GM21528 (cell line): ENCODE results near the gene FGGY.

Experiments
- ATAC-seq: cut with Tn5 transposase; IDR thresholded peaks from one replicate; pipeline ENCODE4 v1.9.1; 2021; ENCODE audit warnings: mild to moderate bottlenecking, moderate library complexity; ENCODE audit not compliant: unreplicated experiment, low FRiP score

FGGY gene

GRCh38 chr1:59500950-59501742, 204.3 kb downstream of the FGGY start:
- no peak for ATAC-seq

- no peak for ATAC-seq
These were observed 205.3 kb downstream of the FGGY start for GRCh38 chr1:59502009-59502691.

DNA sequence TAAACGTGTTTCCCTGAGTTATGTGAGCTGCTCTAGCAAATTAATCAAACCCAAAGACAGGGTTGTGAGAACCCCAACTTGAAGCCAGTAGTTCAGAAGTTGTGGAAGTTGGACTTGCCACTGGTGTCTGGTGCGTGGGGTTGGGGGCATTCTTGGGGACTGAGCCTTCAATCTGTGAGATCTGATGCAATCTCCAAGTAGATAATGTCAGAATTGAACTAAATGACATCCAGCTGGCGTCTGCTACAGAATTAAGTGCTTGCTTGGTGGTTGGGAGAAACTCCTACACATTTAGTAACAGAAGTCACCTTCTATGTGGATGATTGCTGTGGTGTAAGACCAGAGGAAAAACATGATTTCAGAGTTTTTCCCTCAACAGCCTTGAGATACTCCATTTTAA, 207.4 kb downstream of the FGGY start:
- ATAC-seq: no peak

DNA sequence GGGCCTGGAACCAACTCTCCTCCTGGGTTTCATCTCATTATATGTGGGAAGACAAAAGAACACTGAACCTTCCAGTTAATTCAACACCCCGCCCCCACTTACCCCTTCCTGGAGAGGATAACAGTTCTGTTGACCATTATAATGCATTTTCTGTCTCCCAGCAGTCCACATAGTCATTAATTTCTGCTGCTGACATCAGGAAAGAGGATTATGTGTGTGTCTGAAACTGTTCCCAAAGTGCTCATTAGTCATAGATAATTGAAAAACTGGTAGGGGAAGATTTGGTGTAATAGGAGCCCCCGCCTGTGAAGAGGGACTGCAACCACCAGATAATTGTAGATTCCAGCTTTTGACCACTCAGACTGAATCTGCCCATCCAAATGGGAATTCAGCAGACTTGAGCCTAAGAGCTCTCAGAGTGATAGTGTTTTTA, 208.7 kb downstream of the FGGY start:
- ATAC-seq: no peak

DNA sequence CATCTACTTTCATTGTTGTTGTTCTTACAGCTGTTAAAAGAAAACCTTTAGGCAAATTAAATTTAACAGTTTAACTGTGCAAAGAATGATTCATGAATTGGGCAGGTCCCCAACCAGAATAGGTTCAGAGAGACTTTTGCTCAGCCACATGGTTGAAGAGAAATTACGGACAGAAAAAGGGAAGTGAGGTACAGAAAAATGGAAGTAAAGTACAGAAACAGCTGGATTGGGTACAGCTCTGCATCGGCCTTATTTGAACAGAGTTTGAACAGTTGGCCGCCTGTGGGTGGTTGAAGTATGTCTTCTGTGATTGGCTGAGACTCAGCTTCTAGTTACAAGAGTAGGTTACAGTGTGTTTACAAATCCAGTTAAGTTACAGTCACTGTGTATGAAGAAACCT, 210.1 kb downstream of the FGGY start:
- peak; percentile 63 for ATAC-seq

- no peak for ATAC-seq
These were observed 212.5 kb downstream of the FGGY start for GRCh38 chr1:59509341-59509875.

- ATAC-seq: no peak
These were observed 213.4 kb downstream of the FGGY start for GRCh38 chr1:59510249-59510648.

- no peak for ATAC-seq
These were observed 214.9 kb downstream of the FGGY start for GRCh38 chr1:59511476-59512465.

GRCh38 chr1:59512702-59513101, 215.8 kb downstream of the FGGY start:
- no peak for ATAC-seq

GRCh38 chr1:59514061-59514909, 217.4 kb downstream of the FGGY start:
- no peak for ATAC-seq

DNA sequence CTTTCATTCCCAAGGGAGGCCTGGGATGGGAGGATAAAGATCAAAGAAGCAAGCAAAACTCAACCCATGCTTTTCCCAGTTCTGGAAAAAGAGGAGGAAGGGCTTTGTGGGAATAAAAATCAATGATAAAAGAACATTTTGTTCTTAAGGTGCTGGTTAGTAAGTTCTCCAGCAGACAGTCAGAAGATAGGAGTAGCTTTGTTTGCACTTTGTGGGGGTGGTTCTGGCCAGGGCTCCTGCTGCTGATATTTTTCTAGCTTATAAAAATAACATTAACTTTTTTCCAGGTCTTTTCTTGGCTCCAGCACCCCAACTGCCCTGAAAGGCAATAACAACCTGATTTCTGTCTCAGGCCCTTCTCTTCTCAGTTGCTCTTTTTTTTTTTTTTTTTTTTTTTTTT, 220.0 kb downstream of the FGGY start:
- no peak for ATAC-seq

DNA sequence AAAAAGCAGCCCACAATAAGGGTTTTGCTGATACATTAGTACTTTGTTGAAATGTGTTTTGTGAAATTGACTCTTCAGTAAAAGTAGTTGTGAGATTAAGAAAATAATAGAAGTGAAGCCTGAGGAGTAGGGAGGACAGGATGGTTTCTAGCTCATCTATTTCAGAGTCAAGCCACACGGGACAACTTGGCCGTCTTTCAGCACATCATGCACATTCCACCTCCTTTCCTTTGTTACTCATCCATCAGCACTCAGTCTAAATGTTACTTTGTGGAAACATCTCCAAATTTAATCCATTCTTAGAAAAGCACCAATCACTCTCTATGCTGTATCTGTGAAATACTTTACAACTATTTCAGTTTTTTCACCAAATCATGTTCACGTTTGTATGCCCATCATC, 223.3 kb downstream of the FGGY start:
- no peak for ATAC-seq

- ATAC-seq: no peak
These were observed 224.0 kb downstream of the FGGY start for GRCh38 chr1:59520827-59521418.

DNA sequence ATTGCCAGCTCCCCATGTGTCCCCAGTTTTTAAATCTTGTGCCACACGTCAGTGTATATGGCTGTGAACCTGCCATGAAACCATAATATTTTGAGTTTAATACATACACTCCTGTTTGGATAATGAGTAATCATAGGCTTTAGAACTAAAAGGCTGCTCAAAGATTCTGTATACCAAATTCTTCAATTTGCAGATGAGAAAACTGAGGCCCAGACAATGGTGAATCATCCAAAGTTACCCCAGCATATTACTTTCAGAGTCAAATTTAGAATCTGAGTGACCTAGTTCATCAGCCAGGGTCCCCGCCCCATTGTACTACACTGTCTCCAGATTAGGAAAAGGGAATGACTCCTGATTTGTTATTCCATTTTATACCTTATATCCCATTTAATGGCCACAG, 224.6 kb downstream of the FGGY start:
- no peak for ATAC-seq

DNA sequence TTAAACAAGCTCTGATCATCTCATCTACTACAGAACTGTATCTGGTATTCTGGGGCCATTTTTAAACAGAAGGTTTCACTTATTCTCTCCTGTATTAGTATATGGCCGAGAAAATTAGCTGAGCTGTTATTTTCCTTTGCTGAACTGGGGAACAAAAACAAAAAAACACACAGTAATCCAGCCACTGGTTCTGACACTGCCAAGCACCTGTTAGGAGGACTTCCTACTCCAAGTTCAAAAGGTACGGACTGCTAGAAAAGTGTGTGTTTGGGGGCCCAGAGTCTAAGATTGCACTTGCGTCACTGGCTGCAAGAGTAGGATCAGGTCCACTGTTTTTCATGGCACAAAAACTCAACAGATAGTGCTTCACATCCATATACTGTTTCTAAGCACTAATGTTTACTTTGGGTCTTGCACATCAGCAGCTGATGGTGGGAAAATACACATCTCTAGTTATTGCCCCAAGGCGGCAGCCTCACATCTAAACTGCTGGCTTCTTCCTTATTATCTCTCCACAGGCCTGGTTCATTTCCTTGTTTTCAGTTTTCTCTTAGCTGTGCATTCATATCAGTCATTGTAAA, 226.1 kb downstream of the FGGY start:
- ATAC-seq: no peak

DNA sequence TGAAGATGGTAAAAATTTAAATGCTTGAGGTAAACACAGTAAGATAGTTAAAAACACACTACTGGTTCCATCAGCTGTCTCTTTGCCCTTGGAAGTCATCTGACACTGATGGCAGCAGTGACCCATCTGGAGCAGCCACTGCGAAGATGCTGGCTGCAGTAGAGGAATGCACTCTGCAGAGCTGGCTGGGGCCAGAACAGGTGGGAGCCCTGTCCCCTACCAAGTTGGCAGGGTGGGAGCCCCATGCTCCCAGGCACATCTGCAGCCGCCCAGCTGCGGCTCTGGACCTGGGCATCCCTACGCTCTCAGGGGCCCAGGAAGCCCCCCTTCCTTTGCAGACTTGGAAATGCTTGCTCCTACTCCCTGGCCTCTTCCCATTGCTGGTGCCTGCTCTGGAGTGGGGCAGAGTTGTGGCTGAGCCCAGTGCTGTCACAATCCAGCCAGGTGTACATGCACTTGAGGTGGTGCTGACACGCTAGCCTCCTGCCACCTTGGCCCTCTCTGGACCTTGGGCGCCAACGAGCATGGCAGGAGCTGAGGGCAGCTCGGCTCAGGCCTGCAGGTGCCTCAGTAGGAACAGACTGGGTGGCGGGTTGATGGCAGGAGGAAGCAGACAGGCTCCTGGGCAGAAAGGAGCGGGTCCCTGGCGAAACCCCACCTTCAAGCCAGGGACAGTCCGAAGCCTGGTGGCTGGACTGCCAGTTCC, 227.0 kb downstream of the FGGY start:
- no peak for ATAC-seq

DNA sequence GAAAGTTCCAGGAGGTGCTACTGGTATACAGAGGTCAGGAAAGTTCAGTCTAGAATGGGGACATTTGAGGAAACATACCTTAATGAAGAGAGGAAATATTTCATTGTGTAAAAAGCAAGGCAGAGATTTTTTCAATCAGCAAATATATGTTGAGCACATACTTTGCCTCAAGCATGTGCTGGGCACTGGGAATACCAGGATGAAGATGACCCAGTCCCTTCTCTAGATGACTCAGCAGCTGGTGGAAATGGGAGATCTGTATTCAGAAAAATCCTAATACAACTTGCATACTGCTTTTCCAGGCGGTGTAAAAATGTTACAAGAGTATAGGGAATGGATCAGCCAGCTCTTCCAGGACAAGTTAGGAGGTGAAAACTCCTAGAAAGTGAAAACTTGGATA, 229.3 kb downstream of the FGGY start:
- no peak for ATAC-seq

DNA sequence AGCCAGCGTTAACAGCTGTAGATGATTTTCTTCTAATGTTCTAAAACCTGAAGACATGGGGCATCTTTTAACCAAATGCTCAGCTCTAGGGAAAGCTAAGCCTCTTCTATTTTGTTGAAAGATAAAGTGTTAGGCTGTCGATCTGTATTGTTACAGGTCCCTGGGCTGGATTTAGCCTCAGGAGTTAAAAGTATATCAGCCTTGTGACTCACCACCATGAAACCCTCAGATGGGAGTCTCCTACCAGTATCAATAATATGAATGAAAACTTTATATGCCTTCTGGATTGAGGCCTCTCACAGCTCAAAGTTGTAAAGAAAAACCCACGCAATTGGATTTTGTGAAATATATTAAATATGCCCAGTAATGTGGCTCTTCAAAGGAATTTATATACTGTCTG, 231.6 kb downstream of the FGGY start:
- no peak for ATAC-seq
